Measurements from ENCODE around the gene NT5M.

DNA sequence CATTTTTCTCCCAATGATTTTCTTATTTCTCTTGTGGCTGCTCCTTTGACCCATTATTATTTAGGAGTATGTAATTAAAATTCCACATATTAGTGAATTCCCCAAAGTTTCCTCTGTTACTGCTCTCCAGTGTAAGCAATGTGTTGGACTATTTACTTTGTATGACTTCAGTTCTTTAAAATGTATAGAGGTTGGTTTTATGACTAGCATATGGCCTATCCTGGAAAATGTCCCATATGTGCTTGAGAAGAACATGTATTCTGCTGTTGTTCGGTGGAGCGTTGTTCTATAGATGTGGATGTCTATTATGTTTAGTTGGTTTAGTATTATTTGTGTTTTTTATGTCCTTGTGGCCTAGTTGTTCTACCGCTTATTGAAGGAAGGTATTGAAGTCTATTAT, 6.0 kb upstream of the NT5M start:
- no peak for TF ChIP-seq POLR2A (IDR thresholded peaks at IDR 0.05)
- TF ChIP-seq, protein P1, sequence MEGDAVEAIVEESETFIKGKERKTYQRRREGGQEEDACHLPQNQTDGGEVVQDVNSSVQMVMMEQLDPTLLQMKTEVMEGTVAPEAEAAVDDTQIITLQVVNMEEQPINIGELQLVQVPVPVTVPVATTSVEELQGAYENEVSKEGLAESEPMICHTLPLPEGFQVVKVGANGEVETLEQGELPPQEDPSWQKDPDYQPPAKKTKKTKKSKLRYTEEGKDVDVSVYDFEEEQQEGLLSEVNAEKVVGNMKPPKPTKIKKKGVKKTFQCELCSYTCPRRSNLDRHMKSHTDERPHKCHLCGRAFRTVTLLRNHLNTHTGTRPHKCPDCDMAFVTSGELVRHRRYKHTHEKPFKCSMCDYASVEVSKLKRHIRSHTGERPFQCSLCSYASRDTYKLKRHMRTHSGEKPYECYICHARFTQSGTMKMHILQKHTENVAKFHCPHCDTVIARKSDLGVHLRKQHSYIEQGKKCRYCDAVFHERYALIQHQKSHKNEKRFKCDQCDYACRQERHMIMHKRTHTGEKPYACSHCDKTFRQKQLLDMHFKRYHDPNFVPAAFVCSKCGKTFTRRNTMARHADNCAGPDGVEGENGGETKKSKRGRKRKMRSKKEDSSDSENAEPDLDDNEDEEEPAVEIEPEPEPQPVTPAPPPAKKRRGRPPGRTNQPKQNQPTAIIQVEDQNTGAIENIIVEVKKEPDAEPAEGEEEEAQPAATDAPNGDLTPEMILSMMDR (IDR thresholded peaks at IDR 0.05) = no peak

All from heart left ventricle (tissue), 13 donors.